HG03095 (cell line): Measurements from ENCODE around the gene HJURP.

Source experiments
- ATAC-seq: cut with Tn5 transposase; IDR thresholded peaks from one replicate; pipeline ENCODE4 v1.9.1; 2021; ENCODE audit warnings: moderate library complexity; ENCODE audit not compliant: unreplicated experiment

The HJURP gene

GRCh38 chr2:233831011-233831721 is 23.2 kb downstream of the HJURP start:
- no peak for ATAC-seq

GRCh38 chr2:233830111-233830802 is 24.1 kb downstream of the HJURP start:
- ATAC-seq = no peak

GRCh38 chr2:233829193-233830110 is 24.9 kb downstream of the HJURP start:
- ATAC-seq = no peak

- ATAC-seq = no peak
These were observed 25.7 kb downstream of the HJURP start for GRCh38 chr2:233828546-233829192.

GRCh38 chr2:233824373-233824772 is 30.0 kb downstream of the HJURP start:
- no peak for ATAC-seq

GRCh38 chr2:233823731-233824121 is 30.6 kb downstream of the HJURP start:
- ATAC-seq = no peak

GRCh38 chr2:233822781-233823730 is 31.3 kb downstream of the HJURP start:
- ATAC-seq = no peak

GRCh38 chr2:233822101-233822771 is 32.1 kb downstream of the HJURP start:
- ATAC-seq = no peak

GRCh38 chr2:233821709-233822100 is 32.6 kb downstream of the HJURP start:
- no peak for ATAC-seq

GRCh38 chr2:233821196-233821595 is 33.1 kb downstream of the HJURP start:
- no peak for ATAC-seq

- ATAC-seq = no peak
These were observed 33.6 kb downstream of the HJURP start for GRCh38 chr2:233820774-233821105.

- ATAC-seq = no peak
These were observed 34.2 kb downstream of the HJURP start for GRCh38 chr2:233819884-233820773.

GRCh38 chr2:233818639-233819621 is 35.4 kb downstream of the HJURP start:
- ATAC-seq = no peak

- no peak for ATAC-seq
These were observed 36.2 kb downstream of the HJURP start for GRCh38 chr2:233817995-233818638.

GRCh38 chr2:233817361-233817911 is 36.9 kb downstream of the HJURP start:
- no peak for ATAC-seq

- ATAC-seq = no peak
These were observed 37.6 kb downstream of the HJURP start for GRCh38 chr2:233816771-233817170.

- no peak for ATAC-seq
These were observed 38.0 kb downstream of the HJURP start for GRCh38 chr2:233816334-233816733.
